Smooth muscle cell of the brain vasculature (primary cell): Measurements from ENCODE around the gene TBC1D32.
"Not testable (repeated sequence)": the region's sequence is repeated elsewhere in the genome, so short reads cannot be mapped to it uniquely, and the experiment has no call there.

Experiments used
- DNase-seq: peaks from one replicate; pipeline ENCODE4 v3.0.0-alpha.2; 2012; ENCODE audit warnings: low read depth, low spot score

The TBC1D32 gene

GRCh38 chr6:121334299-121335086, at the start of gene TBC1D32:
Gene TBC1D32, minus strand, starts transcription at chr6:121334480. Its CDS starts 50 bp downstream, at chr6:121334430.
- DNase-seq: peak; percentile 84

- DNase-seq: no peak
Observed at GRCh38 chr6:121383478-121383877, 49.2 kb upstream of the TBC1D32 start.

- DNase-seq: no peak
Observed at GRCh38 chr6:121382467-121383121, 48.3 kb upstream of the TBC1D32 start.

- DNase-seq: no peak
Observed at GRCh38 chr6:121376411-121376810, 42.1 kb upstream of the TBC1D32 start.

- not testable (repeated sequence) for DNase-seq
Observed at GRCh38 chr6:121374219-121374618, 39.9 kb upstream of the TBC1D32 start.

- no peak for DNase-seq
Observed at GRCh38 chr6:121365536-121366521, 31.5 kb upstream of the TBC1D32 start.

GRCh38 chr6:121356575-121356974, 22.3 kb upstream of the TBC1D32 start:
- DNase-seq: no peak

GRCh38 chr6:121354764-121355163, 20.5 kb upstream of the TBC1D32 start:
- no peak for DNase-seq

GRCh38 chr6:121352941-121353340, 18.7 kb upstream of the TBC1D32 start:
- DNase-seq: no peak

GRCh38 chr6:121351916-121352315, 17.6 kb upstream of the TBC1D32 start:
- DNase-seq: no peak

- no peak for DNase-seq
Observed at GRCh38 chr6:121349596-121349995, 15.3 kb upstream of the TBC1D32 start.

- no peak for DNase-seq
Observed at GRCh38 chr6:121347484-121347883, 13.2 kb upstream of the TBC1D32 start.

- DNase-seq: no peak
Observed at GRCh38 chr6:121344539-121344938, 10.3 kb upstream of the TBC1D32 start.

GRCh38 chr6:121339639-121340226, 5.5 kb upstream of the TBC1D32 start:
- DNase-seq: no peak

GRCh38 chr6:121338956-121339355, 4.7 kb upstream of the TBC1D32 start:
- no peak for DNase-seq

GRCh38 chr6:121338366-121338765, 4.1 kb upstream of the TBC1D32 start:
- DNase-seq: no peak

- DNase-seq: no peak
Observed at GRCh38 chr6:121335087-121336008, 1.1 kb upstream of the TBC1D32 start.

- not testable (repeated sequence) for DNase-seq
Observed at GRCh38 chr6:121333694-121334093, 586 bp downstream of the TBC1D32 start.

- DNase-seq: no peak
Observed at GRCh38 chr6:121333196-121333595, 1.1 kb downstream of the TBC1D32 start.

- no peak for DNase-seq
Observed at GRCh38 chr6:121330516-121330915, 3.8 kb downstream of the TBC1D32 start.
